ENCODE measurements around the gene DDB1. TPM values are rescaled to one million over a fixed set of nuclear protein-coding genes. Genes with fewer than 3 reads are reported as not detected.

Gene DDB1
- total and polyA plus RNA-seq, 7 donors, result 111 to 187 (median 161) TPM

GRCh38 chr11:61375761-61376108, 42.8 kb upstream of the DDB1 start:
- DNase-seq, result no peak
- intact Hi-C loops (cut with DNase I), result no loop called here
- no peaks in the 10 kb centered on the region for H3K9me3 ChIP-seq
- H3K4me3 ChIP-seq, result no peak overlapping the region
- no peaks in the 10 kb centered on the region for H3K27me3 ChIP-seq (ENCODE audit: insufficient read depth in 3 of 3, low read length in 2 of 3)
- H3K4me1 ChIP-seq, result peaks cover 8% of the 10 kb centered on the region
- TF ChIP-seq, protein P1, sequence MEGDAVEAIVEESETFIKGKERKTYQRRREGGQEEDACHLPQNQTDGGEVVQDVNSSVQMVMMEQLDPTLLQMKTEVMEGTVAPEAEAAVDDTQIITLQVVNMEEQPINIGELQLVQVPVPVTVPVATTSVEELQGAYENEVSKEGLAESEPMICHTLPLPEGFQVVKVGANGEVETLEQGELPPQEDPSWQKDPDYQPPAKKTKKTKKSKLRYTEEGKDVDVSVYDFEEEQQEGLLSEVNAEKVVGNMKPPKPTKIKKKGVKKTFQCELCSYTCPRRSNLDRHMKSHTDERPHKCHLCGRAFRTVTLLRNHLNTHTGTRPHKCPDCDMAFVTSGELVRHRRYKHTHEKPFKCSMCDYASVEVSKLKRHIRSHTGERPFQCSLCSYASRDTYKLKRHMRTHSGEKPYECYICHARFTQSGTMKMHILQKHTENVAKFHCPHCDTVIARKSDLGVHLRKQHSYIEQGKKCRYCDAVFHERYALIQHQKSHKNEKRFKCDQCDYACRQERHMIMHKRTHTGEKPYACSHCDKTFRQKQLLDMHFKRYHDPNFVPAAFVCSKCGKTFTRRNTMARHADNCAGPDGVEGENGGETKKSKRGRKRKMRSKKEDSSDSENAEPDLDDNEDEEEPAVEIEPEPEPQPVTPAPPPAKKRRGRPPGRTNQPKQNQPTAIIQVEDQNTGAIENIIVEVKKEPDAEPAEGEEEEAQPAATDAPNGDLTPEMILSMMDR (IDR thresholded peaks at IDR 0.05), result no peak
- 58 to 62% (median 59%) methylated on average over 6 of the region's 6 CpGs for WGBS, 3 donors
- H3K36me3 ChIP-seq (ENCODE audit: insufficient read depth in 1 of 2, low read depth in 1 of 2), result peaks cover 0 to 33% of the 10 kb centered on the region in 2 donors
- ATAC-seq, result peak in 1 of 4 donors; percentile 44
- no peak overlapping the region for H3K27ac ChIP-seq

GRCh38 chr11:61372659-61373420, 39.9 kb upstream of the DDB1 start:
- ATAC-seq, result no peak
- Histone ChIP-seq H3K27me3 (ENCODE audit: insufficient read depth in 3 of 3, low read length in 2 of 3) (no peaks in the 10 kb centered on the region), H3K36me3 (ENCODE audit: insufficient read depth in 1 of 2, low read depth in 1 of 2) (peaks cover 6 to 62% of the 10 kb centered on the region in 2 donors), H3K4me1 (peaks cover 8% of the 10 kb centered on the region), H3K9me3 (no peaks in the 10 kb centered on the region), H3K27ac (no peak overlapping the region), H3K4me3 (no peak overlapping the region)
- WGBS, 3 donors, result 86 to 93% (median 90%) methylated on average over 8 of the region's 8 CpGs
- no peak for DNase-seq
- intact Hi-C loops (cut with DNase I), result no loop called here
- TF ChIP-seq, protein P1 (IDR thresholded peaks at IDR 0.05), result no peak

DNA sequence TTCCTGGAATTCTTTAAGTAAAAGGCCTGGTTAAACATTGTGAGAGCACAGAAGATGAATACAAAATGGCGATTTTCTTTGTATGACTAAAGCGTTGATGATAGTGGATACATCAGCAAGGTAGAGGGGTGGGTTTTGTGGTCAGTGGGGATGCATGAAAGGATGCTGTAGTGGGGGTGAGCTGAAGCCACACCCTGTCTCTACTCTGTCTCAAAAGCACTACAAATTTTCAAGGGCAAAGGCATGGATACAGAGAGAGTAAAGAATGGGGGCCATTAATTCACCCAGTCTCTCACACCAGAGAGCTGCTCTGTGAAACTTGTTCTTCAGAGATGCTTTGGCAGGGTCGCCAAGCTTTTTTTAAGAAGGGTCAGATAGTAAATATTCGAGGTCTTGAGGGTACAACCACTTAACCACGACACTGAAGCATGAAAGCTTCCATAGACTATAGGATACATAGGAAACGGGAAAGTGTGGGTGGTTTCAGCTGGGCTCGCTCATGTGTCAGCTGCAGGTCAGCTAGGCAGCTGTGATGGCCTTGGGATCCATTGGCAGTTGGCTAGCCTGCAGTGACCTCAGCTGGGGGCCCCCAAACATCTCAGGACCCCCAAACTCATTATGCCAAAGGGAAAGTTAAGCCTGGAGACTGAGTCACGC, 37.6 kb upstream of the DDB1 start:
- 92 to 93% (median 92%) methylated on average over 8 of the region's 8 CpGs for WGBS, 3 donors
- TF ChIP-seq, protein P1 (IDR thresholded peaks at IDR 0.05), result no peak
- DNase-seq (no peak), ATAC-seq (no peak)
- Histone ChIP-seq H3K4me1 (no peaks in the 10 kb centered on the region), H3K9me3 (no peaks in the 10 kb centered on the region), H3K27ac (peak overlapping the region; percentile 53), H3K36me3 (ENCODE audit: insufficient read depth in 1 of 2, low read depth in 1 of 2) (peaks cover 19 to 78% of the 10 kb centered on the region in 2 donors), H3K4me3 (no peak overlapping the region), H3K27me3 (ENCODE audit: insufficient read depth in 3 of 3, low read length in 2 of 3) (no peaks in the 10 kb centered on the region)
- intact Hi-C loops (cut with DNase I), result no loop called here

DNA sequence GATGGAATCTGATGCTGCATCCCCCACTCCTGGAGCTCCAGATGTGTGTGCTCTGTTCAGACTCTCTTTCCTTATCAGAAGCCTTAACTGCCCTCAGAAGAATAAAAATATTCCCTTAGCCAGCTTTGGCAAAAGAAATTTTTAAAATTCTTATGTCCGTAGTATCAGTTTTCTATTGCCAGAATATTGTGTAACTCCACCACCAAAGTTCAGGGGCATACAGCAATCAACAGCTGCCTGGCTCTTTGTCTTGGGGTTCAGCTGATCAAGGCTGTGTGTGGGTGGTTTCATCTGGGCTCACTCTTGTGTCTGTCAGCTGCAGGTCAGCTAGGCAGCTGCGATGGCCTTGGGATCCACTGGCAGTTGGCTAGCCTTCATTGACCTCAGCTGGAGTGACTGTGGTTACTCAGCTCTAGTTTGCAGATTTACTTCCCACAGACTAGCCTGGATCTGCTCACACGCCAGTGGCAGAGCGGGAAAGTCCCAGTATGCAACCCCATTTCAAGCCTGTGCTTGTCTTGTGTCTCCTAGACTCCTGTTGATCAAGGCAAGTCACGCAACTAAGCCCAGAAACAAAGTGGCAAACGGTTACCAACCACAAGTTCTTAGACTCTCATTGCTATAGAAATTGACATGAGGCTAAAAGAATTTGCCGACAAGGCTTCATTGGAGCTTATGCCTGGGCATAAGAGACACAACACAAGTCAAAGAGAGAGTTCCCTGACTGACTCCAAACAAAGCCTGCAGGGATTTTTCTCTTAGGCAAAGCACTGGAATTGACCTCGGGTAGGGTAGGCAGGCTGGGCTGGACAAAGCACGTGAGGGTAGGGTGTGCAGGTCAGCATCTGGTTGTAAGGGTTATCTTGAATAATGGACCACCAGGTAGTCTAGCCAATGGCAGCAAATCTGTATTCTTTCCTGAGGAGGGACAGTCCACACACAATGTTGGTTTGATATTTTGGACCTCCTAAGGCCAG, 36.8 kb upstream of the DDB1 start:
- DNase-seq, result peak; percentile 70 to 78
- Histone ChIP-seq H3K36me3 (ENCODE audit: insufficient read depth in 1 of 2, low read depth in 1 of 2) (peaks cover 19 to 82% of the 10 kb centered on the region in 2 donors), H3K27me3 (ENCODE audit: insufficient read depth in 3 of 3, low read length in 2 of 3) (no peaks in the 10 kb centered on the region), H3K4me3 (no peak overlapping the region), H3K27ac (peak overlapping the region; percentile 53), H3K4me1 (no peaks in the 10 kb centered on the region), H3K9me3 (no peaks in the 10 kb centered on the region)
- TF ChIP-seq, protein P1 (IDR thresholded peaks at IDR 0.05), result no peak
- ATAC-seq, result peak; percentile 83 to 90 (median 87)
- intact Hi-C loops (cut with DNase I), result no loop called here
- WGBS, 3 donors, result 53 to 64% (median 55%) methylated on average over 9 of the region's 9 CpGs

Measured in psoas muscle (tissue), 8 donors.